Caco-2 (cell line): Measurements from ENCODE around the gene POLR2M. TPM values are rescaled to one million over a fixed set of nuclear protein-coding genes. Genes with fewer than 3 reads are reported as not detected.

Source experiments
- BruUV-seq: library from RNA; stranded (reverse); fragments of 400-500 nt; replicated peaks from 2 replicates; lab custom pipeline; 2021; lab: Mats Ljungman, UMichigan
- CTCF ChIA-PET: fragments of 300-600 bp; sonication (Branson Sonifier 250); formaldehyde crosslinking; loops from one replicate; lab custom pipeline; 2022; ENCODE audit warnings: antibody characterized with exemption; lab: Charles Lee
- POLR2A ChIA-PET: fragments of 300-600 bp; sonication (Branson Sonifier 250); formaldehyde crosslinking; loops from one replicate; lab custom pipeline; 2022; ENCODE audit warnings: antibody characterized with exemption; lab: Charles Lee
- DNase-seq, 2 experiments: peaks; one replicate each; pipeline versions ENCODE4 v3.0.0 to v3.0.0-alpha.2; 2020 to 2022
- H3K27me3 ChIP-seq: replicated peaks from 2 replicates; pipeline ENCODE4 v1.6.0; 2011; ENCODE audit warnings: low read length; ENCODE audit not compliant: control insufficient read depth, insufficient read depth
- H3K36me3 ChIP-seq: 2 replicates; pipeline ENCODE4 v1.5.1; 2011; ENCODE audit warnings: low read length; ENCODE audit not compliant: control insufficient read depth, insufficient read depth
- H3K4me1 ChIP-seq: fragments of 250-450 bp; sonication (Bioruptor Pico); 2 replicates; pipeline ENCODE4 v1.5.1; 2020; ENCODE audit warnings: mild to moderate bottlenecking
- H3K4me3 ChIP-seq: 2 replicates; pipeline ENCODE4 v1.5.1; 2011; ENCODE audit warnings: low read depth, mild to moderate bottlenecking, control low read depth, low read length
- H3K9me3 ChIP-seq: fragments of 250-450 bp; sonication (Bioruptor Pico); 2 replicates; pipeline ENCODE4 v1.5.1; 2020; ENCODE audit warnings: mild to moderate bottlenecking, moderate library complexity
- H3K27ac Mint-ChIP-seq: one replicate; pipeline ENCODE4 v1.8.0; 2022; ENCODE audit warnings: mixed read lengths; ENCODE audit not compliant: unreplicated experiment
- H3K27me3 Mint-ChIP-seq: one replicate; pipeline ENCODE4 v1.8.0; 2022; ENCODE audit warnings: mixed read lengths; ENCODE audit not compliant: insufficient read depth, unreplicated experiment
- H3K36me3 Mint-ChIP-seq: one replicate; pipeline ENCODE4 v1.8.0; 2022; ENCODE audit warnings: mild to moderate bottlenecking, mixed read lengths; ENCODE audit not compliant: insufficient read depth, unreplicated experiment
- H3K4me1 Mint-ChIP-seq: one replicate; pipeline ENCODE4 v1.8.0; 2022; ENCODE audit warnings: low read depth, mixed read lengths; ENCODE audit not compliant: unreplicated experiment
- H3K4me3 Mint-ChIP-seq: one replicate; pipeline ENCODE4 v1.8.0; 2022; ENCODE audit warnings: mild to moderate bottlenecking, moderate library complexity, mixed read lengths; ENCODE audit not compliant: unreplicated experiment
- H3K9me3 Mint-ChIP-seq: one replicate; pipeline ENCODE4 v1.8.0; 2022; ENCODE audit warnings: mixed read lengths; ENCODE audit not compliant: unreplicated experiment
- CTCF ChIP-seq, 2 experiments: fragments of 200-600 bp in 1 of 2; IDR thresholded peaks; 1 replicate in 1 of 2; 2 replicates in 1 of 2; pipeline versions ENCODE4 v1.5.1 to v1.8.0; 2011 to 2022; ENCODE audit warnings: antibody characterized with exemption in 1 of 2, control low read depth in 1 of 2, inconsistent platforms in 1 of 2, low read depth in 1 of 2, low read length in 1 of 2, mild to moderate bottlenecking in 1 of 2, moderate library complexity in 1 of 2; ENCODE audit not compliant: insufficient read depth in 1 of 2, severe bottlenecking in 1 of 2, unreplicated experiment in 1 of 2
- intact Hi-C: fragments of 100-400 bp; cut with micrococcal nuclease; formaldehyde crosslinking; loops from one replicate; pipeline ENCODE4 v1.10.0; 2022; ENCODE audit not compliant: unreplicated experiment
- total RNA-seq: library from RNA; stranded (reverse); gene quantifications from 2 replicates; pipeline ENCODE4 v1.2.3, GENCODE V29; 2022

The POLR2M gene
- total RNA-seq, 1 experiment from 2014 or later = 81.6 TPM

GRCh38 chr15:57685306-57686095, 21.0 kb upstream of the POLR2M start:
- H3K36me3 Mint-ChIP-seq = no peaks in the 10 kb centered on the region
- no TSS peak for BruUV-seq

GRCh38 chr15:57686657-57687056, 19.9 kb upstream of the POLR2M start:
- POLR2A ChIA-PET = no interaction called here
- H3K4me1 Mint-ChIP-seq = no peaks in the 10 kb centered on the region

More at GRCh38 chr15:57685306-57686095, 21.0 kb upstream of the POLR2M start:
- CTCF ChIA-PET = no interaction called here
- H3K4me1 ChIP-seq = no peaks in the 10 kb centered on the region
- Mint-ChIP-seq H3K4me3 (no peak overlapping the region), H3K4me1 (no peaks in the 10 kb centered on the region), H3K27me3 (no peaks in the 10 kb centered on the region), H3K27ac (no peak overlapping the region), H3K9me3 (no peaks in the 10 kb centered on the region)
- TF ChIP-seq CTCF (IDR thresholded peaks at IDR 0.05; ENCODE audit: insufficient read depth in 1 of 2, low read depth in 1 of 2, low read length in 1 of 2, severe bottlenecking in 1 of 2, unreplicated experiment in 1 of 2) = no peak
- H3K9me3 ChIP-seq = no peaks in the 10 kb centered on the region
- H3K4me3 ChIP-seq = no peak overlapping the region
- H3K36me3 ChIP-seq = no peaks in the 10 kb centered on the region
- intact Hi-C loops = no loop called here
- POLR2A ChIA-PET = no interaction called here
- no peaks in the 10 kb centered on the region for H3K27me3 ChIP-seq
- no peak for DNase-seq

GRCh38 chr15:57690341-57690966, 16.1 kb upstream of the POLR2M start:
- no peak overlapping the region for H3K4me3 ChIP-seq
- H3K27me3 Mint-ChIP-seq = no peaks in the 10 kb centered on the region
- no peak overlapping the region for H3K27ac Mint-ChIP-seq
- H3K27me3 ChIP-seq = no peaks in the 10 kb centered on the region
- no TSS peak for BruUV-seq
- H3K4me3 Mint-ChIP-seq = no peak overlapping the region
- H3K9me3 ChIP-seq = no peaks in the 10 kb centered on the region
- ChIA-PET POLR2A (no interaction called here), CTCF (no interaction called here)
- DNase-seq = no peak
- no peaks in the 10 kb centered on the region for H3K36me3 ChIP-seq
- H3K4me1 ChIP-seq = no peaks in the 10 kb centered on the region
- intact Hi-C loops = no loop called here
- H3K9me3 Mint-ChIP-seq = no peaks in the 10 kb centered on the region
- no peaks in the 10 kb centered on the region for H3K4me1 Mint-ChIP-seq
- H3K36me3 Mint-ChIP-seq = no peaks in the 10 kb centered on the region
- TF ChIP-seq CTCF (IDR thresholded peaks at IDR 0.05; ENCODE audit: insufficient read depth in 1 of 2, low read depth in 1 of 2, low read length in 1 of 2, severe bottlenecking in 1 of 2, unreplicated experiment in 1 of 2) = no peak

More at GRCh38 chr15:57686657-57687056, 19.9 kb upstream of the POLR2M start:
- no peak overlapping the region for H3K4me3 ChIP-seq
- H3K27me3 ChIP-seq = no peaks in the 10 kb centered on the region
- Mint-ChIP-seq H3K27ac (no peak overlapping the region), H3K9me3 (no peaks in the 10 kb centered on the region), H3K36me3 (no peaks in the 10 kb centered on the region), H3K27me3 (no peaks in the 10 kb centered on the region), H3K4me3 (no peak overlapping the region)
- no TSS peak for BruUV-seq
- no peaks in the 10 kb centered on the region for H3K36me3 ChIP-seq
- CTCF ChIA-PET = no interaction called here
- DNase-seq = no peak
- H3K9me3 ChIP-seq = no peaks in the 10 kb centered on the region
- no peak for TF ChIP-seq CTCF (IDR thresholded peaks at IDR 0.05; ENCODE audit: insufficient read depth in 1 of 2, low read depth in 1 of 2, low read length in 1 of 2, severe bottlenecking in 1 of 2, unreplicated experiment in 1 of 2)
- intact Hi-C loops = no loop called here
- no peaks in the 10 kb centered on the region for H3K4me1 ChIP-seq
